OCI-LY7 (cell line): ENCODE results near the gene ZBTB5. TPM values are rescaled to one million over a fixed set of nuclear protein-coding genes. Genes with fewer than 3 reads are reported as not detected.
"Not testable (repeated sequence)": the region's sequence is repeated elsewhere in the genome, so short reads cannot be mapped to it uniquely, and the experiment has no call there.

ENCODE experiments used
- BruUV-seq: library from RNA; stranded (reverse); fragments of 400-500 nt; replicated peaks from 2 replicates; lab custom pipeline; 2021; lab: Mats Ljungman, UMichigan
- CTCF ChIA-PET: fragments of 300-600 bp; sonication (Branson Sonifier 250); formaldehyde crosslinking; loops from one replicate; lab custom pipeline; 2022; ENCODE audit warnings: antibody characterized with exemption; ENCODE audit not compliant: unreplicated experiment; lab: Charles Lee
- POLR2A ChIA-PET: fragments of 300-600 bp; sonication (Branson Sonifier 250); formaldehyde crosslinking; loops from one replicate; lab custom pipeline; 2022; ENCODE audit warnings: antibody characterized with exemption; lab: Charles Lee
- DNase-seq: peaks from one replicate; pipeline ENCODE4 v3.0.0-alpha.2; 2015; ENCODE audit warnings: low spot score
- H2AFZ ChIP-seq: fragments of 200-600 bp; sonication (generic), shearing (Covaris generic); 2 replicates; pipeline ENCODE4 v1.6.1; 2014; ENCODE audit warnings: mild to moderate bottlenecking, antibody characterized with exemption, low read length, moderate library complexity
- H3K27ac ChIP-seq: fragments of 200-600 bp; sonication (generic); 2 replicates; pipeline ENCODE4 v1.5.1; 2014; ENCODE audit warnings: mixed run types, low read depth, mild to moderate bottlenecking, moderate library complexity, low read length, inconsistent platforms; ENCODE audit not compliant: poor library complexity, severe bottlenecking
- H3K36me3 ChIP-seq: fragments of 200-600 bp; sonication (generic); 2 replicates; pipeline ENCODE4 v1.6.1; 2014; ENCODE audit warnings: mild to moderate bottlenecking, antibody characterized with exemption, low read length, moderate library complexity, mixed read lengths; ENCODE audit not compliant: insufficient read depth
- H3K4me1 ChIP-seq: fragments of 200-600 bp; sonication (generic); 2 replicates; pipeline ENCODE4 v1.5.1; 2014; ENCODE audit warnings: mild to moderate bottlenecking, low read length; ENCODE audit not compliant: insufficient read depth, poor library complexity, severe bottlenecking
- H3K4me2 ChIP-seq: fragments of 200-600 bp; sonication (generic); 2 replicates; pipeline ENCODE4 v1.6.1; 2014; ENCODE audit warnings: mild to moderate bottlenecking, low read length
- H3K4me3 ChIP-seq: fragments of 200-600 bp; sonication (generic); 2 replicates; pipeline ENCODE4 v1.5.1; 2014; ENCODE audit warnings: mild to moderate bottlenecking, low read depth, low read length; ENCODE audit not compliant: poor library complexity, severe bottlenecking
- H3K79me2 ChIP-seq: fragments of 200-600 bp; sonication (generic); 2 replicates; pipeline ENCODE4 v1.6.1; 2016; ENCODE audit warnings: low read depth, mild to moderate bottlenecking, low read length, moderate library complexity, mixed read lengths; ENCODE audit not compliant: insufficient read depth
- H3K9me2 ChIP-seq: fragments of 200-600 bp; sonication (generic); 2 replicates; pipeline ENCODE4 v1.6.1; 2016; ENCODE audit warnings: mild to moderate bottlenecking, low read length, mixed read lengths; ENCODE audit not compliant: insufficient read depth
- H3K9me3 ChIP-seq: fragments of 200-600 bp; sonication (generic); 2 replicates; pipeline ENCODE4 v1.6.1; 2014; ENCODE audit warnings: mild to moderate bottlenecking, mixed run types, low read length, mixed read lengths
- H4K20me1 ChIP-seq: fragments of 200-600 bp; sonication (generic); 2 replicates; pipeline ENCODE4 v1.6.1; 2014; ENCODE audit warnings: mild to moderate bottlenecking, antibody characterized with exemption, low read length, moderate library complexity, mixed read lengths; ENCODE audit not compliant: insufficient read depth
- CTCF ChIP-seq: fragments of 200-600 bp; sonication (generic); conservative IDR thresholded peaks from 2 replicates; pipeline ENCODE4 v1.5.1; 2014; ENCODE audit warnings: mild to moderate bottlenecking, antibody characterized with exemption, low read length, moderate library complexity, mixed read lengths
- EZH2phosphoT487 ChIP-seq: fragments of 200-600 bp; sonication (generic); IDR thresholded peaks from 2 replicates; pipeline ENCODE4 v1.6.1; 2018; ENCODE audit warnings: low read depth, borderline replicate concordance, mild to moderate bottlenecking, mixed run types, antibody characterized with exemption, low read length, moderate library complexity, mixed read lengths
- intact Hi-C: fragments of 100-400 bp; cut with micrococcal nuclease; formaldehyde crosslinking; loops from one replicate; pipeline ENCODE4 v1.10.0; 2022; ENCODE audit not compliant: unreplicated experiment
- total RNA-seq, 2 experiments: library from RNA; depleted of rRNA in 1 of 2; stranded (reverse); fragments of >200 nt in 1 of 2; shearing (Covaris generic) in 1 of 2; gene quantifications; 2 replicates each; pipeline ENCODE4 v1.2.3, GENCODE V29; 2014 to 2022

The ZBTB5 gene
- total RNA-seq, 2 experiments from 2014 or later = 20.2 to 31.9 TPM

DNA sequence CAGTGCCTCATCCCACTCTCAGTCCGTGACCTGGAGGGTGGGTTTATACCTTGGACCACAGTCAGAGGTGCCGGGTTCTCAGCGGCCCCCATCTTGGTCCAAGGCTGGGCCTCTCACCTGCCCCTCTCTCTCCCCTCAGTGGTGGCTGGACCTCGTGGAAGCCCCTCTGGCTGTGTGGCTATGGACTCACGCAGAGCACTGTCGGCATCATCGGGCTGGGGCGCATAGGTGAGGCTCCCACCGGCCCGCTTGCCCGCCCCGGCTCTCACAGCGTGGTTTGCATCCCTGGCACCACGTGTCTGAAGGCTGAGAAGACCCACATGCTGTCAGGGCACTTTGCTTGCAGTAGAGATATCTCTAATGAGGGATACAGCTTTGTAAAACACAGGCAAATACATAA lies 36.9 kb downstream of the ZBTB5 start:
- Histone ChIP-seq H3K9me3 (no peaks in the 10 kb centered on the region), H3K4me1 (peaks cover 23% of the 10 kb centered on the region), H3K79me2 (peaks cover 10% of the 10 kb centered on the region; the same call in 1 of the 2 replicates), H3K27ac (no peak overlapping the region), H3K36me3 (peaks cover 93% of the 10 kb centered on the region), H4K20me1 (no peaks in the 10 kb centered on the region), H3K4me3 (no peak overlapping the region), H3K9me2 (no peaks in the 10 kb centered on the region), H2AFZ (no peak overlapping the region), H3K4me2 (no peak overlapping the region)
- CTCF ChIA-PET = no interaction called here
- no TSS peak for BruUV-seq
- POLR2A ChIA-PET = interaction anchor here (0.6 kb wide), 1 partner anchor 413 kb away, joined by 3 read pairs; no protein-coding TSS in a partner anchor
- intact Hi-C loops = loop anchor here (10.0 kb wide), 1 partner anchor 664 kb away; no protein-coding TSS in a partner anchor
- DNase-seq = no peak
- TF ChIP-seq EZH2phosphoT487 (no peak), CTCF (no peak)

DNA sequence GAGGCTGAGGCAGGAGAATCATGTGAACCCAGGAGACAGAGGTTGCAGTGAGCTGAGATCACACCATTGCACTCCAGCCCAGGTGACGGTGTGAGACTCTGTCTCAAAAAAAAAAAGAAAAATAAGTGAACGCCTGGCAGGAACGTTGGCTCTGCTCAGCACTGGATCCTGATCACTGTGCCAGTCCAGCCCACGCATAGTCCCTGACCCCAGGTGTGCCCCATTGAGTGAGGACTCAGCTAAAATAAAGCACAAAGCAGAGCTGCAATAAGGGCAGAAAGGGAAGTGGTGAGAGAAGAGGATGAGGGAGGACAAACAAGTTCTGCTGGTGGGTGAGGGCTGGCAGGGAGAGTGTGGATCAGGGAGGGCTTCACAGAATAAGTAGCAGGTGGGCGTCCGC lies 38.4 kb downstream of the ZBTB5 start:
- Histone ChIP-seq H3K79me2 (peaks cover 17% of the 10 kb centered on the region; the same call in 1 of the 2 replicates), H3K27ac (no peak overlapping the region), H3K4me1 (peaks cover 18% of the 10 kb centered on the region), H3K9me2 (no peaks in the 10 kb centered on the region), H3K36me3 (peaks cover 79% of the 10 kb centered on the region), H3K9me3 (no peaks in the 10 kb centered on the region), H4K20me1 (no peaks in the 10 kb centered on the region), H2AFZ (no peak overlapping the region), H3K4me3 (no peak overlapping the region), H3K4me2 (no peak overlapping the region)
- POLR2A ChIA-PET = interaction anchor here (0.7 kb wide), 1 partner anchor 35 kb away, joined by 3 read pairs; no protein-coding TSS in a partner anchor
- TF ChIP-seq EZH2phosphoT487 (no peak), CTCF (no peak)
- CTCF ChIA-PET = no interaction called here
- intact Hi-C loops = loop anchor here (10.0 kb wide), 1 partner anchor 662 kb away; no protein-coding TSS in a partner anchor
- no peak for DNase-seq
- BruUV-seq = no TSS peak

- H3K4me3 ChIP-seq, DNase-seq, H3K4me2 ChIP-seq, H2AFZ ChIP-seq, CTCF ChIA-PET, BruUV-seq, H3K27ac ChIP-seq, H3K9me3 ChIP-seq, H3K9me2 ChIP-seq, H4K20me1 ChIP-seq: not testable (repeated sequence)
- Histone ChIP-seq H3K79me2 (peaks cover 17% of the 10 kb centered on the region; the same call in 1 of the 2 replicates), H3K4me1 (peaks cover 21% of the 10 kb centered on the region), H3K36me3 (peaks cover 75% of the 10 kb centered on the region)
- intact Hi-C loops = loop anchor here (10.0 kb wide), 1 partner anchor 662 kb away; no protein-coding TSS in a partner anchor
- POLR2A ChIA-PET = interaction anchor here (0.5 to 0.7 kb wide), 2 partner anchors 34 to 351 kb away, joined by 3 read pairs; no protein-coding TSS in a partner anchor
Measured at GRCh38 chr9:37426431-37426830, 38.8 kb downstream of the ZBTB5 start.
